Ishikawa (cell line): ENCODE measurements around the gene NCKIPSD.

Experiments used
- CEBPB ChIP-seq: IDR thresholded peaks from 2 replicates; pipeline ENCODE4 v1.6.1; 2012
- CREB1 ChIP-seq: IDR thresholded peaks from 2 replicates; pipeline ENCODE4 v1.6.1; 2012; ENCODE audit warnings: low read depth
- EGR1 ChIP-seq: IDR thresholded peaks from 2 replicates; pipeline ENCODE4 v1.6.1; 2012
- EP300 ChIP-seq: IDR thresholded peaks from 2 replicates; pipeline ENCODE4 v1.6.1; 2012; ENCODE audit warnings: borderline replicate concordance
- FOXM1 ChIP-seq: IDR thresholded peaks from 2 replicates; pipeline ENCODE4 v1.6.1; 2012; ENCODE audit warnings: low read depth, borderline replicate concordance
- NFIC ChIP-seq: IDR thresholded peaks from 2 replicates; pipeline ENCODE4 v1.6.1; 2012
- RAD21 ChIP-seq: IDR thresholded peaks from 2 replicates; pipeline ENCODE4 v1.6.1; 2012; ENCODE audit warnings: low read depth
- TAF1 ChIP-seq: IDR thresholded peaks from 2 replicates; pipeline ENCODE4 v1.6.1; 2012; ENCODE audit warnings: low read depth, mild to moderate bottlenecking
- TCF12 ChIP-seq: IDR thresholded peaks from 2 replicates; pipeline ENCODE4 v1.6.1; 2012; ENCODE audit warnings: low read depth
- TEAD4 ChIP-seq: IDR thresholded peaks from 2 replicates; pipeline ENCODE4 v1.6.1; 2012
- USF1 ChIP-seq: IDR thresholded peaks from 2 replicates; pipeline ENCODE4 v1.6.1; 2012
- YY1 ChIP-seq: IDR thresholded peaks from 2 replicates; pipeline ENCODE4 v1.6.1; 2012; ENCODE audit warnings: low read depth
- ZBTB7A ChIP-seq: IDR thresholded peaks from 2 replicates; pipeline ENCODE4 v1.6.1; 2012; ENCODE audit warnings: low read depth
- TF ChIP-seq, protein P1 (sequence below): IDR thresholded peaks from 2 replicates; pipeline ENCODE4 v1.6.1; 2012; ENCODE audit warnings: low read depth, mild to moderate bottlenecking
- TF ChIP-seq, protein P2 (sequence below): IDR thresholded peaks from 2 replicates; pipeline ENCODE4 v1.6.1; 2012

Gene NCKIPSD

DNA sequence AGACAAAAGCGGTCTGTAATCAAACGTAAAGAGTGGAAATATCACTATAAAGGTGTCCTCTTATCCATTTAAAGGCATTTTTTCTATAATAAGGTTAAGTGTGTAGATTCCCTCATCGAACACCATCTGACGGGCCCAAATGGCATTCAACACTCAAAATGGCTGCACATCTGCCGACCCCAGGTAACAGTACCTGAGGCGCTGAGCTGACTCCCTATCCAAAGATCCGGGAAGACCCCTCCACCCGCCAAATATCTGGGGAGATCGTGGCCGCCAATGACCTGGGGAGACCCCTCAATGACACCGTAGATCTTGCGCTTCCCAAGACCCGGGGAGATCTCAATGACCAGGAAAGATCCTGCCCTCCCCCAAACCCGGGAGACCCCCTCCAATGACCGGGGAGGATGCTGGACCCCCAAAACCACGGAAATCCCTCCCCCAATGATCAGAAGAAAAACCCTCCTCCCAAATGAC, 30.8 kb upstream of the NCKIPSD start:
- no peak for TF ChIP-seq FOXM1
- no peak for TF ChIP-seq NFIC
- no peak for TF ChIP-seq TCF12
- peak; percentile 87 for TF ChIP-seq YY1
- TF ChIP-seq ZBTB7A, result no peak
- TF ChIP-seq TEAD4, result 0 out of 2 replicates have a peak, but pooled peaks have one; percentile 12
- TF ChIP-seq CREB1, result no peak
- TF ChIP-seq EGR1, result 0 out of 2 replicates have a peak, but pooled peaks have one; percentile 18
- TF ChIP-seq USF1, result no peak
- TF ChIP-seq, protein P1, sequence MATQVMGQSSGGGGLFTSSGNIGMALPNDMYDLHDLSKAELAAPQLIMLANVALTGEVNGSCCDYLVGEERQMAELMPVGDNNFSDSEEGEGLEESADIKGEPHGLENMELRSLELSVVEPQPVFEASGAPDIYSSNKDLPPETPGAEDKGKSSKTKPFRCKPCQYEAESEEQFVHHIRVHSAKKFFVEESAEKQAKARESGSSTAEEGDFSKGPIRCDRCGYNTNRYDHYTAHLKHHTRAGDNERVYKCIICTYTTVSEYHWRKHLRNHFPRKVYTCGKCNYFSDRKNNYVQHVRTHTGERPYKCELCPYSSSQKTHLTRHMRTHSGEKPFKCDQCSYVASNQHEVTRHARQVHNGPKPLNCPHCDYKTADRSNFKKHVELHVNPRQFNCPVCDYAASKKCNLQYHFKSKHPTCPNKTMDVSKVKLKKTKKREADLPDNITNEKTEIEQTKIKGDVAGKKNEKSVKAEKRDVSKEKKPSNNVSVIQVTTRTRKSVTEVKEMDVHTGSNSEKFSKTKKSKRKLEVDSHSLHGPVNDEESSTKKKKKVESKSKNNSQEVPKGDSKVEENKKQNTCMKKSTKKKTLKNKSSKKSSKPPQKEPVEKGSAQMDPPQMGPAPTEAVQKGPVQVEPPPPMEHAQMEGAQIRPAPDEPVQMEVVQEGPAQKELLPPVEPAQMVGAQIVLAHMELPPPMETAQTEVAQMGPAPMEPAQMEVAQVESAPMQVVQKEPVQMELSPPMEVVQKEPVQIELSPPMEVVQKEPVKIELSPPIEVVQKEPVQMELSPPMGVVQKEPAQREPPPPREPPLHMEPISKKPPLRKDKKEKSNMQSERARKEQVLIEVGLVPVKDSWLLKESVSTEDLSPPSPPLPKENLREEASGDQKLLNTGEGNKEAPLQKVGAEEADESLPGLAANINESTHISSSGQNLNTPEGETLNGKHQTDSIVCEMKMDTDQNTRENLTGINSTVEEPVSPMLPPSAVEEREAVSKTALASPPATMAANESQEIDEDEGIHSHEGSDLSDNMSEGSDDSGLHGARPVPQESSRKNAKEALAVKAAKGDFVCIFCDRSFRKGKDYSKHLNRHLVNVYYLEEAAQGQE, result no peak

GRCh38 chr3:48715174-48715800, 29.6 kb upstream of the NCKIPSD start:
- no peak for TF ChIP-seq EGR1
- TF ChIP-seq, protein P1, result no peak

GRCh38 chr3:48711727-48712126, 26.0 kb upstream of the NCKIPSD start:
- TF ChIP-seq TEAD4 (no peak), CEBPB (no peak), FOXM1 (no peak), EP300 (no peak), TCF12 (no peak), CREB1 (no peak), USF1 (no peak), EGR1 (no peak), YY1 (no peak), NFIC (no peak), ZBTB7A (no peak), TAF1 (no peak)
- TF ChIP-seq, protein P2, sequence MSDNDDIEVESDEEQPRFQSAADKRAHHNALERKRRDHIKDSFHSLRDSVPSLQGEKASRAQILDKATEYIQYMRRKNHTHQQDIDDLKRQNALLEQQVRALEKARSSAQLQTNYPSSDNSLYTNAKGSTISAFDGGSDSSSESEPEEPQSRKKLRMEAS, result no peak
- TF ChIP-seq, protein P1, result no peak

- TF ChIP-seq RAD21 (no peak), EP300 (no peak), FOXM1 (no peak), NFIC (no peak), TEAD4 (no peak), CREB1 (no peak), EGR1 (no peak), USF1 (no peak), TCF12 (no peak), CEBPB (no peak), TAF1 (no peak), YY1 (no peak)
- TF ChIP-seq, protein P1, result no peak
- TF ChIP-seq, protein P2, result no peak
Observed at GRCh38 chr3:48709051-48709461, 23.3 kb upstream of the NCKIPSD start.
